Measurements from ENCODE around the gene DGKA.
"Not testable (repeated sequence)": the region's sequence is repeated elsewhere in the genome, so short reads cannot be mapped to it uniquely, and the experiment has no call there.

DGKA gene

GRCh38 chr12:55908726-55909512 lies 22.0 kb upstream of the DGKA start:
- no peak for TF ChIP-seq CTCF (IDR thresholded peaks at IDR 0.05; ENCODE audit: insufficient read depth, low read depth, low read length, missing control alignments)
- DNase-seq (ENCODE audit: low read depth) = no peak
- no peak overlapping the region for H3K4me3 ChIP-seq (ENCODE audit: low read length)

GRCh38 chr12:55909513-55909884 lies 21.5 kb upstream of the DGKA start:
- TF ChIP-seq CTCF (IDR thresholded peaks at IDR 0.05; ENCODE audit: insufficient read depth, low read depth, low read length, missing control alignments) = no peak
- DNase-seq (ENCODE audit: low read depth) = no peak
- no peak overlapping the region for H3K4me3 ChIP-seq (ENCODE audit: low read length)

- no peak for TF ChIP-seq CTCF (IDR thresholded peaks at IDR 0.05; ENCODE audit: insufficient read depth, low read depth, low read length, missing control alignments)
- no peak overlapping the region for H3K4me3 ChIP-seq (ENCODE audit: low read length)
- DNase-seq (ENCODE audit: low read depth) = no peak
Measured at GRCh38 chr12:55912908-55913307, 18.1 kb upstream of the DGKA start.

GRCh38 chr12:55915482-55915859 lies 15.5 kb upstream of the DGKA start:
- DNase-seq (ENCODE audit: low read depth) = no peak
- no peak overlapping the region for H3K4me3 ChIP-seq (ENCODE audit: low read length)
- no peak for TF ChIP-seq CTCF (IDR thresholded peaks at IDR 0.05; ENCODE audit: insufficient read depth, low read depth, low read length, missing control alignments)

GRCh38 chr12:55919032-55919431 lies 11.9 kb upstream of the DGKA start:
- H3K4me3 ChIP-seq (ENCODE audit: low read length); DNase-seq (ENCODE audit: low read depth): not testable (repeated sequence)

GRCh38 chr12:55922126-55922525 lies 8.8 kb upstream of the DGKA start:
- H3K4me3 ChIP-seq (ENCODE audit: low read length) = no peak overlapping the region
- TF ChIP-seq CTCF (IDR thresholded peaks at IDR 0.05; ENCODE audit: insufficient read depth, low read depth, low read length, missing control alignments) = no peak
- no peak for DNase-seq (ENCODE audit: low read depth)

- not testable (repeated sequence) for H3K4me3 ChIP-seq (ENCODE audit: low read length); DNase-seq (ENCODE audit: low read depth)
Measured at GRCh38 chr12:55923648-55924047, 7.3 kb upstream of the DGKA start.

- no peak for DNase-seq (ENCODE audit: low read depth)
- TF ChIP-seq CTCF (IDR thresholded peaks at IDR 0.05; ENCODE audit: insufficient read depth, low read depth, low read length, missing control alignments) = no peak
- H3K4me3 ChIP-seq (ENCODE audit: low read length) = no peak overlapping the region
Measured at GRCh38 chr12:55925371-55925770, 5.6 kb upstream of the DGKA start.

Measured in epithelial cell of esophagus (primary cell).